Calu3 (cell line): ENCODE results near the gene ANKDD1A. TPM values are rescaled to one million over a fixed set of nuclear protein-coding genes. Genes with fewer than 3 reads are reported as not detected.

Experiments
- BruUV-seq: library from RNA; stranded (reverse); fragments of 400-500 nt; replicated peaks from 2 replicates; lab custom pipeline; 2021; lab: Mats Ljungman, UMichigan
- CTCF ChIA-PET: fragments of 300-600 bp; sonication (Branson Sonifier 250); formaldehyde crosslinking; loops from one replicate; lab custom pipeline; 2022; ENCODE audit warnings: antibody characterized with exemption; lab: Charles Lee
- DNase-seq: peaks from one replicate; pipeline ENCODE4 v3.0.0; 2022
- H3K27ac Mint-ChIP-seq: one replicate; pipeline ENCODE4 v1.8.0; 2022; ENCODE audit warnings: mixed read lengths; ENCODE audit not compliant: unreplicated experiment
- H3K27me3 Mint-ChIP-seq: one replicate; pipeline ENCODE4 v1.8.0; 2022; ENCODE audit warnings: mixed read lengths; ENCODE audit not compliant: unreplicated experiment
- H3K36me3 Mint-ChIP-seq: one replicate; pipeline ENCODE4 v1.8.0; 2022; ENCODE audit warnings: mild to moderate bottlenecking, moderate library complexity, mixed read lengths; ENCODE audit not compliant: insufficient read depth, unreplicated experiment
- H3K4me1 Mint-ChIP-seq: one replicate; pipeline ENCODE4 v1.8.0; 2022; ENCODE audit warnings: mild to moderate bottlenecking, low read depth, mixed read lengths; ENCODE audit not compliant: unreplicated experiment
- H3K4me3 Mint-ChIP-seq: one replicate; pipeline ENCODE4 v1.8.0; 2022; ENCODE audit warnings: mild to moderate bottlenecking, low read depth, moderate library complexity, mixed read lengths; ENCODE audit not compliant: unreplicated experiment
- H3K9me3 Mint-ChIP-seq: one replicate; pipeline ENCODE4 v1.8.0; 2022; ENCODE audit warnings: low read depth, mixed read lengths; ENCODE audit not compliant: unreplicated experiment
- intact Hi-C: fragments of 100-400 bp; cut with micrococcal nuclease; formaldehyde crosslinking; loops from one replicate; pipeline ENCODE4 v1.10.0; 2022; ENCODE audit not compliant: unreplicated experiment
- total RNA-seq: library from RNA; stranded (reverse); gene quantifications from 2 replicates; pipeline ENCODE4 v1.2.3, GENCODE V29; 2022
- TF ChIP-seq, protein P1 (sequence below): fragments of 200-600 bp; IDR thresholded peaks from one replicate; pipeline ENCODE4 v1.8.0; 2022; ENCODE audit warnings: antibody characterized with exemption; ENCODE audit not compliant: unreplicated experiment

ANKDD1A gene
- total RNA-seq, 1 experiment from 2014 or later: 0.42 TPM

- no peak overlapping the region for H3K27ac Mint-ChIP-seq
- no TSS peak for BruUV-seq
- H3K4me3 Mint-ChIP-seq: no peak overlapping the region
- H3K9me3 Mint-ChIP-seq: no peaks in the 10 kb centered on the region
- H3K27me3 Mint-ChIP-seq: no peaks in the 10 kb centered on the region
- no peaks in the 10 kb centered on the region for H3K4me1 Mint-ChIP-seq
- CTCF ChIA-PET: interaction anchor here (0.6 kb wide), 2 partner anchors 20 to 392 kb away, joined by 3 to 5 read pairs; no protein-coding TSS in a partner anchor
- intact Hi-C loops: no loop called here
- no peak for DNase-seq
- no peaks in the 10 kb centered on the region for H3K36me3 Mint-ChIP-seq
- TF ChIP-seq, protein P1, sequence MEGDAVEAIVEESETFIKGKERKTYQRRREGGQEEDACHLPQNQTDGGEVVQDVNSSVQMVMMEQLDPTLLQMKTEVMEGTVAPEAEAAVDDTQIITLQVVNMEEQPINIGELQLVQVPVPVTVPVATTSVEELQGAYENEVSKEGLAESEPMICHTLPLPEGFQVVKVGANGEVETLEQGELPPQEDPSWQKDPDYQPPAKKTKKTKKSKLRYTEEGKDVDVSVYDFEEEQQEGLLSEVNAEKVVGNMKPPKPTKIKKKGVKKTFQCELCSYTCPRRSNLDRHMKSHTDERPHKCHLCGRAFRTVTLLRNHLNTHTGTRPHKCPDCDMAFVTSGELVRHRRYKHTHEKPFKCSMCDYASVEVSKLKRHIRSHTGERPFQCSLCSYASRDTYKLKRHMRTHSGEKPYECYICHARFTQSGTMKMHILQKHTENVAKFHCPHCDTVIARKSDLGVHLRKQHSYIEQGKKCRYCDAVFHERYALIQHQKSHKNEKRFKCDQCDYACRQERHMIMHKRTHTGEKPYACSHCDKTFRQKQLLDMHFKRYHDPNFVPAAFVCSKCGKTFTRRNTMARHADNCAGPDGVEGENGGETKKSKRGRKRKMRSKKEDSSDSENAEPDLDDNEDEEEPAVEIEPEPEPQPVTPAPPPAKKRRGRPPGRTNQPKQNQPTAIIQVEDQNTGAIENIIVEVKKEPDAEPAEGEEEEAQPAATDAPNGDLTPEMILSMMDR: no peak
These were observed 46.3 kb upstream of the ANKDD1A start for GRCh38 chr15:64865126-64865997.

DNA sequence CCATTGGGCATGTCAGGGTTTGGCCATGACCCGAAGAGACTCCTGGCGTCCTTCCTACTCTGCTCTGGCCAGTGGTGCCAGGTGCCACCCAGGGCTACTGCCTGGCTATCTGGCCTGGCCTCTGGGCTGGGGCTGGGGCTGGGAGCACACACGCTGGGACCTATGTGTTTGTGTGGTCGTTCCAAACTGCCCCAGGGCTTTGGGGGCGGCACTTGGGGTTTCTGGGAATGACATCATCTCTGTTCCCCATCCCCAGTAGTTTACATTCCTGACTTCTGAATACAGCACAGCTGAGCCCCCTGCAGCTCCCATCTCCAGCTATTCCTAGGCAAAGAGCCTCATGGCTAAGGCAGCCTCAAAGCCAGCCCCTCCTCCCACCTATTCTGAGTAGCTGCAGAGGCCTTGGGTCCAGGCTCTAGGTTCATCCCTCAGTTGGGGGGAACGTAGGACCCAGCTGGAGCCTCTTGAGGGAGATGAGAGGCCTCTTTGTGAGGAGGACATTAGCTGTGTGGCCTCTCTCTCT, 45.6 kb upstream of the ANKDD1A start:
- DNase-seq: no peak
- Mint-ChIP-seq H3K36me3 (no peaks in the 10 kb centered on the region), H3K9me3 (no peaks in the 10 kb centered on the region), H3K4me1 (no peaks in the 10 kb centered on the region), H3K27me3 (no peaks in the 10 kb centered on the region), H3K4me3 (no peak overlapping the region), H3K27ac (no peak overlapping the region)
- CTCF ChIA-PET: no interaction called here
- no TSS peak for BruUV-seq
- intact Hi-C loops: no loop called here
- TF ChIP-seq, protein P1: no peak

- Mint-ChIP-seq H3K36me3 (no peaks in the 10 kb centered on the region), H3K4me3 (no peak overlapping the region), H3K9me3 (no peaks in the 10 kb centered on the region), H3K27ac (no peak overlapping the region), H3K27me3 (no peaks in the 10 kb centered on the region), H3K4me1 (no peaks in the 10 kb centered on the region)
- CTCF ChIA-PET: no interaction called here
- TF ChIP-seq, protein P1: no peak
- BruUV-seq: no TSS peak
- DNase-seq: no peak
- intact Hi-C loops: no loop called here
These were observed 42.2 kb upstream of the ANKDD1A start for GRCh38 chr15:64869501-64869900.

- no peaks in the 10 kb centered on the region for H3K4me1 Mint-ChIP-seq
- intact Hi-C loops: no loop called here
- H3K27ac Mint-ChIP-seq: no peak overlapping the region
- TF ChIP-seq, protein P1: no peak
- BruUV-seq: no TSS peak
- CTCF ChIA-PET: no interaction called here
- no peaks in the 10 kb centered on the region for H3K36me3 Mint-ChIP-seq
- DNase-seq: no peak
- no peaks in the 10 kb centered on the region for H3K9me3 Mint-ChIP-seq
- H3K27me3 Mint-ChIP-seq: no peaks in the 10 kb centered on the region
- H3K4me3 Mint-ChIP-seq: no peak overlapping the region
These were observed 41.3 kb upstream of the ANKDD1A start for GRCh38 chr15:64870353-64870752.
